Brain microvascular endothelial cell (primary cell): Measurements from ENCODE around the gene IARS2.
"Not testable (repeated sequence)": the region's sequence is repeated elsewhere in the genome, so short reads cannot be mapped to it uniquely, and the experiment has no call there.

Source experiments
- DNase-seq: peaks from one replicate; pipeline ENCODE4 v3.0.0-alpha.2; 2020
- H3K27ac ChIP-seq: fragments of 250-450 bp; sonication (Bioruptor Pico); 2 replicates; pipeline ENCODE4 v1.5.1; 2020; ENCODE audit warnings: mild to moderate bottlenecking, moderate library complexity
- H3K27me3 ChIP-seq: fragments of 250-450 bp; sonication (Bioruptor Pico); replicated peaks from 2 replicates; pipeline ENCODE4 v1.5.1; 2020; ENCODE audit warnings: mild to moderate bottlenecking
- H3K36me3 ChIP-seq: fragments of 250-450 bp; sonication (Bioruptor Pico); replicated peaks from 2 replicates; pipeline ENCODE4 v1.5.1; 2020; ENCODE audit warnings: mild to moderate bottlenecking
- H3K4me3 ChIP-seq: 2 replicates; pipeline ENCODE4 v1.5.1; 2011; ENCODE audit warnings: low read depth, mild to moderate bottlenecking, control low read depth, low read length, moderate library complexity
- CTCF ChIP-seq: IDR thresholded peaks from 2 replicates; pipeline ENCODE4 v1.5.1; 2011; ENCODE audit warnings: low read depth, mild to moderate bottlenecking, moderate library complexity, low read length, control low read depth, inconsistent platforms; ENCODE audit errors: missing control alignments
- in situ Hi-C: cut with HindIII; loops from 2 replicates; pipeline ENCODE4 v1.10.0; 2017; ENCODE audit warnings: low sequenced_read_pairs, low pct_ligation_motif_present

The IARS2 gene

GRCh38 chr1:220084460-220084859, 9.5 kb upstream of the IARS2 start:
- no peaks in the 10 kb centered on the region for H3K27me3 ChIP-seq
- no peak overlapping the region for H3K4me3 ChIP-seq
- TF ChIP-seq CTCF, result no peak
- no peaks in the 10 kb centered on the region for H3K36me3 ChIP-seq
- H3K27ac ChIP-seq, result no peak overlapping the region
- in situ Hi-C loops, result no loop called here
- no peak for DNase-seq

GRCh38 chr1:220086261-220086686, 7.7 kb upstream of the IARS2 start:
- in situ Hi-C loops, H3K27me3 ChIP-seq, H3K36me3 ChIP-seq, H3K27ac ChIP-seq, H3K4me3 ChIP-seq, DNase-seq: not testable (repeated sequence)
- peak; percentile 21 for TF ChIP-seq CTCF

- H3K27ac ChIP-seq, result no peak within 1 kb of the TSS
- H3K36me3 ChIP-seq, result no peaks in the 10 kb centered on the region
- TF ChIP-seq CTCF, result peak; percentile 4
- peak; percentile 92 for DNase-seq
- in situ Hi-C loops, result no loop called here
- H3K4me3 ChIP-seq, result peak within 1 kb of the TSS; percentile 84
- H3K27me3 ChIP-seq, result no peaks in the 10 kb centered on the region
These were observed 4.0 kb upstream of the IARS2 start, which contains the start of gene BPNT1 for GRCh38 chr1:220089650-220090556. BPNT1 (minus strand) TSS chr1:220089788; CDS start chr1:220079846, 9,942 bp downstream.

GRCh38 chr1:220092694-220093093, 1.2 kb upstream of the IARS2 start:
- no peak overlapping the region for H3K27ac ChIP-seq
- peaks cover 5% of the 10 kb centered on the region for H3K36me3 ChIP-seq
- no peak overlapping the region for H3K4me3 ChIP-seq
- no peak for TF ChIP-seq CTCF
- H3K27me3 ChIP-seq, result no peaks in the 10 kb centered on the region
- DNase-seq, result no peak
- in situ Hi-C loops, result no loop called here

GRCh38 chr1:220093361-220094015, 444 bp upstream of the IARS2 start:
- in situ Hi-C loops, result no loop called here
- Histone ChIP-seq H3K27ac (no peak overlapping the region), H3K4me3 (no peak overlapping the region), H3K36me3 (peaks cover 6% of the 10 kb centered on the region), H3K27me3 (no peaks in the 10 kb centered on the region)
- DNase-seq, result no peak
- no peak for TF ChIP-seq CTCF
